Peyer's patch (tissue), 4 donors: ENCODE measurements around the gene CCAR1.

Experiments
- CTCF ChIP-seq, 6 experiments: fragments of 450-650 bp in 4 of 6; fragments of 200-600 bp in 2 of 6; sonication (generic) in 1 of 6; IDR thresholded peaks; one replicate each; pipeline ENCODE4 v1.5.1; 2017 to 2019; ENCODE audit warnings: antibody characterized with exemption in 6 of 6, mild to moderate bottlenecking in 3 of 6, moderate library complexity in 1 of 6
- POLR2A ChIP-seq, 2 donors: fragments of 450-650 bp; IDR thresholded peaks; one replicate each; pipeline ENCODE4 v1.5.1; 2017; ENCODE audit warnings: antibody characterized with exemption in 2 of 2, mild to moderate bottlenecking in 2 of 2, moderate library complexity in 2 of 2

- TF ChIP-seq CTCF (IDR thresholded peaks at IDR 0.05) (no peak), POLR2A (IDR thresholded peaks at IDR 0.05) (no peak)
Observed at GRCh38 chr10:68752711-68753350, 31.8 kb downstream of the CCAR1 start.
